Measurements from ENCODE around the gene PPM1N. TPM values are rescaled to one million over a fixed set of nuclear protein-coding genes. Genes with fewer than 3 reads are reported as not detected.

Gene PPM1N
- total RNA-seq, 1 donor from 2014 or later: 0.48 TPM

- TF ChIP-seq CTCF (conservative IDR thresholded peaks at IDR 0.05): peak; percentile 98
- Mint-ChIP-seq H3K4me1 (ENCODE audit: unreplicated experiment) (peaks cover 6% of the 10 kb centered on the region), H3K9me3 (no peaks in the 10 kb centered on the region), H3K36me3 (no peaks in the 10 kb centered on the region), H3K27ac (peak overlapping the region; percentile 99), H3K4me3 (peak overlapping the region; percentile 91), H3K27me3 (peaks cover 50% of the 10 kb centered on the region)
- DNase-seq (ENCODE audit: extremely low spot score, unreplicated experiment): peak; percentile 86
Measured at GRCh38 chr19:45478454-45479238, 19.6 kb upstream of the PPM1N start.

- Mint-ChIP-seq H3K27me3 (peaks cover 12% of the 10 kb centered on the region), H3K36me3 (no peaks in the 10 kb centered on the region), H3K4me3 (no peak overlapping the region), H3K4me1 (ENCODE audit: unreplicated experiment) (peaks cover 3% of the 10 kb centered on the region), H3K9me3 (no peaks in the 10 kb centered on the region), H3K27ac (no peak overlapping the region)
- DNase-seq (ENCODE audit: extremely low spot score, unreplicated experiment): no peak
- TF ChIP-seq CTCF (conservative IDR thresholded peaks at IDR 0.05): no peak
Measured at GRCh38 chr19:45483033-45483432, 15.2 kb upstream of the PPM1N start.

- no peak for TF ChIP-seq CTCF (conservative IDR thresholded peaks at IDR 0.05)
- no peaks in the 10 kb centered on the region for H3K27me3 Mint-ChIP-seq
- peak overlapping the region; percentile 67 for H3K4me3 Mint-ChIP-seq
- H3K27ac Mint-ChIP-seq: no peak overlapping the region
- no peaks in the 10 kb centered on the region for H3K9me3 Mint-ChIP-seq
- H3K36me3 Mint-ChIP-seq: no peaks in the 10 kb centered on the region
- no peaks in the 10 kb centered on the region for H3K4me1 Mint-ChIP-seq (ENCODE audit: unreplicated experiment)
- DNase-seq (ENCODE audit: extremely low spot score, unreplicated experiment): no peak
Measured at GRCh38 chr19:45484273-45484945, 13.8 kb upstream of the PPM1N start.

- peak overlapping the region; percentile 82 for H3K27ac Mint-ChIP-seq
- DNase-seq (ENCODE audit: extremely low spot score, unreplicated experiment): peak; percentile 98
- H3K36me3 Mint-ChIP-seq: no peaks in the 10 kb centered on the region
- H3K4me3 Mint-ChIP-seq: peak overlapping the region; percentile 95
- peak; percentile 74 for TF ChIP-seq CTCF (conservative IDR thresholded peaks at IDR 0.05)
- no peaks in the 10 kb centered on the region for H3K27me3 Mint-ChIP-seq
- no peaks in the 10 kb centered on the region for H3K9me3 Mint-ChIP-seq
- H3K4me1 Mint-ChIP-seq (ENCODE audit: unreplicated experiment): no peaks in the 10 kb centered on the region
Measured at GRCh38 chr19:45485305-45486077, 12.8 kb upstream of the PPM1N start.

GRCh38 chr19:45488708-45489107 lies 9.5 kb upstream of the PPM1N start:
- Mint-ChIP-seq H3K4me1 (ENCODE audit: unreplicated experiment) (peaks cover 15% of the 10 kb centered on the region), H3K27me3 (no peaks in the 10 kb centered on the region), H3K9me3 (no peaks in the 10 kb centered on the region), H3K27ac (no peak overlapping the region), H3K4me3 (no peak overlapping the region), H3K36me3 (no peaks in the 10 kb centered on the region)
- no peak for DNase-seq (ENCODE audit: extremely low spot score, unreplicated experiment)
- TF ChIP-seq CTCF (conservative IDR thresholded peaks at IDR 0.05): no peak

Data from type B pancreatic cell (in vitro differentiated cells).